Thymus (tissue), 11 donors: ENCODE data around the gene PTH1R. TPM values are rescaled to one million over a fixed set of nuclear protein-coding genes. Genes with fewer than 3 reads are reported as not detected.
"Not testable (repeated sequence)": the region's sequence is repeated elsewhere in the genome, so short reads cannot be mapped to it uniquely, and the experiment has no call there.

Experiments used
- DNase-seq, 9 donors: peaks; one replicate each; pipeline ENCODE4 v3.0.0-alpha.2; 2013; ENCODE audit warnings: low spot score in 9 of 9, low read depth in 6 of 9, missing footprints in 1 of 9
- H3K27ac ChIP-seq, 2 donors: one replicate each; pipeline ENCODE4 v1.5.1; 2013; ENCODE audit warnings: control low read depth in 1 of 2, low read depth in 1 of 2, low read length in 1 of 2, mild to moderate bottlenecking in 1 of 2, moderate library complexity in 1 of 2
- H3K27me3 ChIP-seq, 2 donors: one replicate each; pipeline ENCODE4 v1.5.1; 2013; ENCODE audit warnings: low read length in 1 of 2; ENCODE audit not compliant: control insufficient read depth in 2 of 2, insufficient read depth in 1 of 2
- H3K36me3 ChIP-seq, 2 donors: one replicate each; pipeline ENCODE4 v1.5.1; 2013; ENCODE audit warnings: low read length in 1 of 2, mild to moderate bottlenecking in 1 of 2, moderate library complexity in 1 of 2; ENCODE audit not compliant: control insufficient read depth in 2 of 2, insufficient read depth in 2 of 2
- H3K4me1 ChIP-seq, 2 donors: one replicate each; pipeline ENCODE4 v1.5.1; 2013; ENCODE audit warnings: low read length in 2 of 2; ENCODE audit not compliant: control insufficient read depth in 2 of 2, insufficient read depth in 2 of 2
- H3K4me3 ChIP-seq, 2 donors: one replicate each; pipeline ENCODE4 v1.5.1; 2013; ENCODE audit warnings: low read length in 2 of 2, control low read depth in 1 of 2, mild to moderate bottlenecking in 1 of 2
- H3K9me3 ChIP-seq, 2 donors: one replicate each; pipeline ENCODE4 v1.5.1; 2013; ENCODE audit warnings: low read length in 1 of 2, mild to moderate bottlenecking in 1 of 2; ENCODE audit not compliant: control insufficient read depth in 2 of 2, insufficient read depth in 1 of 2
- WGBS: extraction: QIAGEN DNeasy Blood & Tissue Kit; methylation state at CpG from one replicate; pipeline ENCODE4 v1.1.7; 2013; 5-methylcytosine and 5-hydroxymethylcytosine counted together
- polyA plus RNA-seq: library from polyadenylated mRNA; stranded (reverse); fragments of 200-250 nt; gene quantifications from one replicate; pipeline ENCODE4 v1.2.3, GENCODE V29; 2013
- total RNA-seq: library from RNA; stranded (reverse); fragments of 120-200 nt; gene quantifications from one replicate; pipeline ENCODE4 v1.2.4, GENCODE V29; 2013
- donor health status: healthy.

PTH1R gene
- total and polyA plus RNA-seq, 2 donors = 0.80 to 6.9 TPM

- H3K36me3 ChIP-seq = no peaks in the 10 kb centered on the region
- H3K4me1 ChIP-seq = peaks cover 3 to 13% of the 10 kb centered on the region in 2 donors
- peaks cover 0 to 2% of the 10 kb centered on the region in 2 donors for H3K9me3 ChIP-seq
- WGBS = 30% methylated on average over 18 of the region's 18 CpGs
- H3K27ac ChIP-seq = no peak overlapping the region
- H3K27me3 ChIP-seq = peaks cover 0 to 2% of the 10 kb centered on the region in 2 donors
- H3K4me3 ChIP-seq = no peak overlapping the region
- peak; percentile 31 to 83 (median 62) for DNase-seq
Observed at GRCh38 chr3:46909535-46910161, 32.1 kb downstream of the PTH1R start.

- Histone ChIP-seq H3K36me3 (peaks cover under 1 to 3% of the 10 kb centered on the region in 2 donors), H3K4me1 (peaks cover 3 to 13% of the 10 kb centered on the region in 2 donors), H3K27me3 (peaks cover 0 to 2% of the 10 kb centered on the region in 2 donors), H3K4me3 (no peak overlapping the region), H3K9me3 (peaks cover 0 to 2% of the 10 kb centered on the region in 2 donors), H3K27ac (no peak overlapping the region)
- no peak for DNase-seq
- 90% methylated on average over 6 of the region's 6 CpGs for WGBS
Observed at GRCh38 chr3:46910166-46910760, 32.7 kb downstream of the PTH1R start.

- not testable (repeated sequence) for H3K36me3 ChIP-seq, H3K4me3 ChIP-seq, DNase-seq, H3K9me3 ChIP-seq, H3K27me3 ChIP-seq, H3K27ac ChIP-seq
- 97% methylated on average over 10 of the region's 10 CpGs for WGBS
- H3K4me1 ChIP-seq = peaks cover 3 to 13% of the 10 kb centered on the region in 2 donors
Observed at GRCh38 chr3:46910914-46911313, 33.4 kb downstream of the PTH1R start.

GRCh38 chr3:46912986-46913385 is 35.5 kb downstream of the PTH1R start:
- Histone ChIP-seq H3K9me3 (peaks cover 0 to 2% of the 10 kb centered on the region in 2 donors), H3K27me3 (peaks cover 0 to 2% of the 10 kb centered on the region in 2 donors), H3K4me1 (peaks cover 3 to 13% of the 10 kb centered on the region in 2 donors), H3K27ac (no peak overlapping the region), H3K36me3 (peaks cover 15% of the 10 kb centered on the region in 2 donors), H3K4me3 (no peak overlapping the region)
- WGBS = 96% methylated on average over 3 of the region's 3 CpGs
- DNase-seq = no peak

GRCh38 chr3:46913644-46914043 is 36.1 kb downstream of the PTH1R start:
- WGBS = 88% methylated on average over 8 of the region's 8 CpGs
- H3K27ac ChIP-seq = no peak overlapping the region
- no peak for DNase-seq

GRCh38 chr3:46914849-46915248 is 37.3 kb downstream of the PTH1R start:
- Histone ChIP-seq H3K27ac (no peak overlapping the region), H3K27me3 (no peaks in the 10 kb centered on the region), H3K4me3 (no peak overlapping the region), H3K36me3 (peaks cover 32 to 34% of the 10 kb centered on the region in 2 donors), H3K4me1 (peaks cover 0 to 7% of the 10 kb centered on the region in 2 donors), H3K9me3 (no peaks in the 10 kb centered on the region)
- WGBS = 99% methylated on average over 7 of the region's 7 CpGs
- DNase-seq = no peak

More at GRCh38 chr3:46913644-46914043, 36.1 kb downstream of the PTH1R start:
- H3K4me1 ChIP-seq = peaks cover 3 to 13% of the 10 kb centered on the region in 2 donors
- peaks cover 0 to 2% of the 10 kb centered on the region in 2 donors for H3K27me3 ChIP-seq
- peaks cover 20 to 22% of the 10 kb centered on the region in 2 donors for H3K36me3 ChIP-seq
- no peaks in the 10 kb centered on the region for H3K9me3 ChIP-seq
- H3K4me3 ChIP-seq = no peak overlapping the region

GRCh38 chr3:46915297-46915822 is 37.8 kb downstream of the PTH1R start:
- WGBS = 98% methylated on average over 8 of the region's 8 CpGs
- no peak for DNase-seq
- H3K36me3 ChIP-seq = peaks cover 36 to 37% of the 10 kb centered on the region in 2 donors
- peaks cover 0 to 4% of the 10 kb centered on the region in 2 donors for H3K4me1 ChIP-seq
- H3K27ac ChIP-seq = no peak overlapping the region
- no peak overlapping the region for H3K4me3 ChIP-seq
- H3K27me3 ChIP-seq = no peaks in the 10 kb centered on the region
- no peaks in the 10 kb centered on the region for H3K9me3 ChIP-seq

- Histone ChIP-seq H3K9me3 (no peaks in the 10 kb centered on the region), H3K36me3 (peaks cover 46% of the 10 kb centered on the region in 2 donors), H3K4me1 (peaks cover 0 to 4% of the 10 kb centered on the region in 2 donors), H3K4me3 (no peak overlapping the region), H3K27me3 (no peaks in the 10 kb centered on the region), H3K27ac (no peak overlapping the region)
- no peak for DNase-seq
- 100% methylated on average over 1 of the region's 1 CpG for WGBS
Observed at GRCh38 chr3:46916278-46916677, 38.8 kb downstream of the PTH1R start.

- DNase-seq = no peak
- WGBS = 94% methylated on average over 3 of the region's 3 CpGs
- peaks cover 51 to 52% of the 10 kb centered on the region in 2 donors for H3K36me3 ChIP-seq
- H3K9me3 ChIP-seq = no peaks in the 10 kb centered on the region
- H3K4me1 ChIP-seq = peaks cover 0 to 4% of the 10 kb centered on the region in 2 donors
- H3K4me3 ChIP-seq = no peak overlapping the region
- H3K27me3 ChIP-seq = no peaks in the 10 kb centered on the region
- no peak overlapping the region for H3K27ac ChIP-seq
Observed at GRCh38 chr3:46916799-46917198, 39.3 kb downstream of the PTH1R start.
